ENCODE measurements around the gene MOSPD3. TPM values are rescaled to one million over a fixed set of nuclear protein-coding genes. Genes with fewer than 3 reads are reported as not detected.
"Not testable (repeated sequence)": the region's sequence is repeated elsewhere in the genome, so short reads cannot be mapped to it uniquely, and the experiment has no call there.

The MOSPD3 gene, protein sequence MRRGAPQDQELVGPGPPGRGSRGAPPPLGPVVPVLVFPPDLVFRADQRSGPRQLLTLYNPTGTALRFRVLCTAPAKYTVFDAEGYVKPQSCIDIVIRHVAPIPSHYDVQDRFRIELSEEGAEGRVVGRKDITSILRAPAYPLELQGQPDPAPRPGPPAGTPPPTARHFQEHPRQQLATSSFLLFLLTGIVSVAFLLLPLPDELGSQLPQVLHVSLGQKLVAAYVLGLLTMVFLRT
- total RNA-seq = 10 to 100 TPM; 12.6 to 13.4 TPM

DNA sequence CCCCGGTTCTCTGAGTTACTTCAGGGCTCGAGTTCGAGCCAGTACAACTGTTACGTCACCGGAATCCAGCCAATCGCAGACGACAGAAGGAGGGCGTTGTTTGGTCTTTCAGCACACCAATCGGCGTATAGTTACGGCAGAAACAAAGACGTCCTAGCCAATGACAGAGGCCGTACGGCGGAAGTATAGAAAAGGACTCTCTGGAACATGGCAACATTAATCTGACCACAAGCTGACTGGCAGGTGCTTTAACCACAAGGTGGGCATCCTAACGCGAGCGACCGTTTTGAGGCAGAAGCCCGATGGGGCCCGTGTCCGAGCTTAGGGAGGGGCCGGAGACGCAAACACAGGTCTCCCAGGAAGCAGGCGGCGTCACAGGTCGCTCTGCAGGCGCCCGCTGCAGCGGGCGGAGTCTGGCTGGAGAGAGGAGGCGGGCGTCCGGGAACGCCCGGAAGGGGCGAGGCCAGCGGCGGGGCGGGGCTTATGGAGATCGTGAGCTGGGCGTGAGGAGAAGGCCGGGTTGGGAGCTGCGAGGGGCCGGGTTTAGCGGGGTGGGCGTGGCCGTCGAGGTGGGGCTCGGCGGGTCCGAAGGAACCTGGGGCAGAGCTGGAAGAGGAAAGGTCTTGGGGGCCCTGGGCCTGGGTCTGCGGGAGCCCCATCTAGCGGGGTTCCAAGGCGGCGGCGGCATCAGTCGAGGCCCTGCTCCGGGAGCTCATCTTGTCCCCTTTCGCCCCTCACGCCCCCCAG is at the start of gene MOSPD3:
Gene MOSPD3 (plus strand): TSS at position 558 of the 747 bp plus-strand sequence. CDS start 252 bp downstream, outside the sequence.
- Mint-ChIP-seq H3K27ac (peak within 1 kb of the TSS; percentile 95), H3K36me3 (ENCODE audit: insufficient read depth in 2 of 2) (no peaks in the 10 kb centered on the region), H3K4me1 (ENCODE audit: low read depth) (peaks cover 19% of the 10 kb centered on the region), H3K9me3 (no peaks in the 10 kb centered on the region), H3K27me3 (ENCODE audit: low read depth) (no peaks in the 10 kb centered on the region), H3K4me3 (peak within 1 kb of the TSS; percentile 97 to 99)
- DNase-seq = peak; percentile 99
- ATAC-seq (replicated peaks in 1 of 2) = peak; percentile 92 to 93

DNA sequence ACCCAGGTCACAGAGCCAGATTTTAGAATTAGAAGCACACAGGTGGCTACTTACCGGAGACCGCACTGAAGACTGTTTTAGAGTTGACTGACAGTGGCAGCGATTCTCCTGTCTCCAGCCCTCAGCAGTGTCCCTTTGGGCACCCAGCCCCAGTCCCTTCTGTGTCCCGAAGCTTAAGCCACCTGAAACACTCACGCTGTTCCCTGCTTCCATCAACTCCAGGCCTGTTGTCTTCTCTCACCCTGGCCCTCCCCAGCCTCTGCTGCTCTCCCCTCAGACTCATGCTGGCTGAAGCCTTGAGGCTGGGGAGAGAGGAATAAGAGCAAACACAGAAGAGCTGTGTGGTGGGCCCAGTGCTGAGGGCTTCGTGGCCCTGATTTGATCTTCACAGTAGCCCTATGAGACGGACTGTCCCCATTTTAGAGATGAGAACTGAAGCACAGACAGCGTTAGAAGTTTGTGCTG is 49.2 kb upstream of the MOSPD3 start:
- no peak for ATAC-seq (replicated peaks in 1 of 2)
- DNase-seq = no peak
- H3K4me3 Mint-ChIP-seq = no peak overlapping the region
- peaks cover 19% of the 10 kb centered on the region for H3K4me1 Mint-ChIP-seq (ENCODE audit: low read depth)
- no peak overlapping the region for H3K27ac Mint-ChIP-seq
- H3K27me3 Mint-ChIP-seq (ENCODE audit: low read depth) = no peaks in the 10 kb centered on the region
- H3K36me3 Mint-ChIP-seq (ENCODE audit: insufficient read depth in 2 of 2) = peaks cover 3 to 9% of the 10 kb centered on the region in 2 donors
- H3K9me3 Mint-ChIP-seq = no peaks in the 10 kb centered on the region

GRCh38 chr7:100563809-100564400 is 48.4 kb upstream of the MOSPD3 start:
- Mint-ChIP-seq H3K9me3 (no peaks in the 10 kb centered on the region), H3K27me3 (ENCODE audit: low read depth) (no peaks in the 10 kb centered on the region), H3K4me3 (no peak overlapping the region), H3K27ac (no peak overlapping the region), H3K36me3 (ENCODE audit: insufficient read depth in 2 of 2) (peaks cover 3 to 9% of the 10 kb centered on the region in 2 donors), H3K4me1 (ENCODE audit: low read depth) (peaks cover 24% of the 10 kb centered on the region)
- ATAC-seq (replicated peaks in 1 of 2) = peak; percentile 55 to 56
- peak; percentile 83 to 84 for DNase-seq

DNA sequence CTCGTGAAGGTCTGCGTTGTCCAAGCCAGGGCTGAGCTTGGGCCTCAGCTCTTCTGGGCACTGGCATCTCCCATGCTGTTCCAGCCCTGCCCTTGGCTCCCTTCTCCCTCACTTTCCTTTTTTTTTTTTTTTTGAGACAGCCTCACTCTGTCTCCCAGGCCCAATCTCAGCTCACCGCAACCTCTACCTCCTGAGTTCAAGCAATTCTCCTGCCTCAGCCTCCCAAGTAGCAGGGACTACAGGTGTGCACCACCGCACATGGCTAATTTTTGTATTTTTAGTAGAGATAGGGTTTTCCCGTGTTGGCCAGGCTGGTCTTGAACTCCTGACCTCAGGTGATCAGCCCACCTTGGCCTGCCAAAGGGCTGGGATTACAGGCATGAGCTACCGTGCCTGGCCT is 47.9 kb upstream of the MOSPD3 start:
- not testable (repeated sequence) for ATAC-seq (replicated peaks in 1 of 2); DNase-seq; H3K27ac Mint-ChIP-seq; H3K4me3 Mint-ChIP-seq; H3K9me3 Mint-ChIP-seq; H3K27me3 Mint-ChIP-seq (ENCODE audit: low read depth); H3K36me3 Mint-ChIP-seq (ENCODE audit: insufficient read depth in 2 of 2)
- H3K4me1 Mint-ChIP-seq (ENCODE audit: low read depth) = peaks cover 24% of the 10 kb centered on the region

DNA sequence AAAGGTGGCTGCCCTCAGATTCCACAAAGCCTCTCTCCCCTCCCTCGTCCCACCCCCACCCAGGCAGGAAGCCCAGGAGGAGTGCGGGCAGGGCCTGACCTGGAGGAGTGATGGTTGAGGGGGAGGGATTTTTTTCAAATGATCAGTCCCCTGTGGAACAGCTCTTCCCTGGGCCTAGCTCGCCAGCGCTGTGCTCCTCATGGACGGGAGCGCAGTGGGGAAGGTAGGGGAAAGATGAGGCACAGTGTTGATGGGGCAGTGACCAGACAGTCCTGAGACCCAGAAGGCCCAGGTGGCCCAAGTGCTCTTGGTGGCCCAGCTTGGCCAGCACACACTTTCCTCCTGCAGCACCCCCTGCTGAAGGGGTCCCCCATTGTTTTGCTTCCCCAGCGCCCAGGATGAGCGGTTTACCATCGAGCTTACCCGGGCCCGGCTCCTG is 47.2 kb upstream of the MOSPD3 start:
- Mint-ChIP-seq H3K4me1 (ENCODE audit: low read depth) (peaks cover 21% of the 10 kb centered on the region), H3K36me3 (ENCODE audit: insufficient read depth in 2 of 2) (peaks cover 3 to 9% of the 10 kb centered on the region in 2 donors), H3K4me3 (no peak overlapping the region), H3K9me3 (no peaks in the 10 kb centered on the region), H3K27ac (no peak overlapping the region), H3K27me3 (ENCODE audit: low read depth) (no peaks in the 10 kb centered on the region)
- ATAC-seq (replicated peaks in 1 of 2) (no peak), DNase-seq (no peak)

DNA sequence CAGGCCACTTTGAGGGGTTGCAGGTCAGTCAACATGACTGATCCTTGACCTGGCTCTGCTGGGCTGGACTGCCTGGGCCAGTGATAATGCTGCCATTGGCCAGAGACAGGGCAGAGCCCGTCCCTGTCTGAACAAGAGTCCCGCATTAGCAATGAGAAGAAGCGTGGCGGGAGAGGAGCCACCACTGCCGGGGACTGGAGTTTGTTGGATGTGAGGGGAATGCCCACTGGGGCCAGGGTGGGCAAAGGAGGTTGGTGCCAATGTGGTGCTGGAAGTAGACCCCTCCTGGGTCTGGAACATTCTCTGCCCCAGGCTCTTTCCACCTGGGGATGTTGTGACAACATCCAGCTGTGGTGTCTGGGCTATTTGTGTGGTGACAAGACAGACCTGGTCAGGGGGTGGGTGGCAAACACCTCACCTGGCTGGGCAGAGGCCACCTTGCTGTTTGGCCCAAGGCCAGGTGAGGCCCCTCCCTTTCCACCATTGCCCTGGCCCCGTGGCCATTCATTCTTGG is 46.3 kb upstream of the MOSPD3 start:
- peaks cover 3 to 9% of the 10 kb centered on the region in 2 donors for H3K36me3 Mint-ChIP-seq (ENCODE audit: insufficient read depth in 2 of 2)
- no peaks in the 10 kb centered on the region for H3K9me3 Mint-ChIP-seq
- DNase-seq (no peak), ATAC-seq (replicated peaks in 1 of 2) (no peak)
- H3K4me3 Mint-ChIP-seq = no peak overlapping the region
- H3K4me1 Mint-ChIP-seq (ENCODE audit: low read depth) = peaks cover 27% of the 10 kb centered on the region
- no peak overlapping the region for H3K27ac Mint-ChIP-seq
- no peaks in the 10 kb centered on the region for H3K27me3 Mint-ChIP-seq (ENCODE audit: low read depth)

- ATAC-seq (replicated peaks in 1 of 2) (no peak), DNase-seq (no peak)
- Mint-ChIP-seq H3K27ac (no peak overlapping the region), H3K36me3 (ENCODE audit: insufficient read depth in 2 of 2) (peaks cover 3 to 7% of the 10 kb centered on the region in 2 donors), H3K4me1 (ENCODE audit: low read depth) (peaks cover 27% of the 10 kb centered on the region), H3K9me3 (no peaks in the 10 kb centered on the region), H3K27me3 (ENCODE audit: low read depth) (no peaks in the 10 kb centered on the region), H3K4me3 (no peak overlapping the region)
These were observed 45.2 kb upstream of the MOSPD3 start for GRCh38 chr7:100567031-100567730.

GRCh38 chr7:100567751-100568175 is 44.6 kb upstream of the MOSPD3 start:
- H3K27ac Mint-ChIP-seq = no peak overlapping the region
- no peaks in the 10 kb centered on the region for H3K27me3 Mint-ChIP-seq (ENCODE audit: low read depth)
- ATAC-seq (replicated peaks in 1 of 2) = no peak
- DNase-seq = no peak
- peaks cover 3 to 7% of the 10 kb centered on the region in 2 donors for H3K36me3 Mint-ChIP-seq (ENCODE audit: insufficient read depth in 2 of 2)
- H3K4me1 Mint-ChIP-seq (ENCODE audit: low read depth) = peaks cover 27% of the 10 kb centered on the region
- H3K9me3 Mint-ChIP-seq = no peaks in the 10 kb centered on the region
- no peak overlapping the region for H3K4me3 Mint-ChIP-seq

DNA sequence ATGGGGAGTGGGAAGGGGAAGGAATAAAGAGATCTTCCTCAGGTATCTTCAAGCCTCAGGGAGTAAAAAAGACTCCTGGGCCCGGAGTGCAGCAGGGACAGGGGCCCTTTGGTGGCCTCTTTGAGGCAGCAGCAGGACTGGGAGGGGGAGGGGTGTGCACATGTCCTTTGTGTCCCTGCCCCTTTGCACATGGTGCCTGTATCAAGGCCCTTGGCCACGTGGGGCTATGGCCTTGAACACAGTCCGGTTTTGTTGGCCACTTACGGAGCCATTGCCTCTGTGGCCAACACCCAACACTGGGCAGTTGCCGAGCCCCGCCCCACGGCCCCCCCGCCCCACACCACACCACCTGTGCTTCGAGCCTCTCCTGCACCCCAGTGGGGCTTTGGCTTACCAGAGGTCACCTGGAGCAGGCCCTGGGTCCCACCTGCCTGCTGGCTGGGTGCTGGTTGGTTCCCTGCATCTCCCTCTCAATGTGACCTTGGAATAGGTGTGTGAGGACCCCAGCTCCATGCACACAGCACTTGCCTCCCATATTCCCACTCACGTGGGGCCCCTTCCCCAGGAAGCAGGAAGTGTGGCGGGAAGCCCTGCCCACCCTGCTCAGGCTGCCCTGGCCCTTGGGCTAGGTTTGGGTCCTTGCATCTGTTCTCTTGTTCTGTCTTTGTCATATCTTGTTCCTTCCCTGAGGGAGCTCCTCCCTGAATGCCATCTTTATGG is 44.0 kb upstream of the MOSPD3 start:
- no peak overlapping the region for H3K4me3 Mint-ChIP-seq
- ATAC-seq (replicated peaks in 1 of 2) (no peak), DNase-seq (no peak)
- H3K27ac Mint-ChIP-seq = no peak overlapping the region
- H3K9me3 Mint-ChIP-seq = no peaks in the 10 kb centered on the region
- H3K27me3 Mint-ChIP-seq (ENCODE audit: low read depth) = no peaks in the 10 kb centered on the region
- peaks cover 3 to 5% of the 10 kb centered on the region in 2 donors for H3K36me3 Mint-ChIP-seq (ENCODE audit: insufficient read depth in 2 of 2)
- H3K4me1 Mint-ChIP-seq (ENCODE audit: low read depth) = peaks cover 27% of the 10 kb centered on the region

DNA sequence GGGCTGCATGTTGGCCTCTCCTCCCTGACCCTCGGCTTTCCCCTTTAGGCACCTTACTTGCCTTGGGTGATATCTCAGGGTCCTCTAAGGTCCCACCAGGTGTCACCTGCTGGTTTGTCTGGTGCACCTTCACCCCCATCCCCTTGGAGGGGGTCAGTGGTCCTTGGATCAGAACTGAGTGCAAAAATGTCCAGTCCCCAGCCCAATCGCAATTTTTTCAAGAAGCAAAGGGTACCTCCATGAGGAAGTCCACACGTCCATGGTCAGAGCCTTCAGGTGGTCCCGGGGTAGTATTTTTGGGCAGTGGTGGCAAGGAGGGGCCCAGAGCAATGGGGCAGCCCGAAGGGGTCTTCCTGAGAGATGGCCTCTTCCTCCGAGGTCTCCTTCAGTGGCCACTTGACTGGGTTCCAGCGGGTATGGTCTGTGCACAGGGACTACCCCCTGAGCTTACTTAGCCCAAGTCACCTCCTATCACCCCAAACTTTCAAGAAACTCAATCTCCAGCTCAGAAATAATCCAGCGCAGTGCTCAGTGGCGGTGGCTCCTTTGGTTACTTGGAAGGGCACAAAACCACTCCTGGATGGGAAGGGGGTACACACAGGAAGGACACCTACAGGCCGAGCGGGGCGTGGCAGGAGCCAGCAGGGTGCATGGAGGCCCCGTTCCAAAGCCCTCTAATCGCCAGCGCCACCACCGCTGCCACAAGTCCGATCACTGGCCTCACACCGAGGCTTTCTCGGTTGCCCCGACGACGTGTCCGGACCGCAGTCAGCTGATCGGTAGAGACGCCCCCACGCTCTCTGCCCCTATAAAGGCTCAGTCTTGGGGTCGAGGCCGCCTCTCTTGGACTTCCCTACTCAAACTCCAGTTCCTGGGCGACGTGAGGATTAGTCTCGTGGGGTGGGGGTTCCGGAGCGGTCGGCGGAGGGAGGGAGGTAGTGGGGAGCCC is 43.2 kb upstream of the MOSPD3 start:
- H3K27me3 Mint-ChIP-seq (ENCODE audit: low read depth) = no peaks in the 10 kb centered on the region
- no peaks in the 10 kb centered on the region for H3K9me3 Mint-ChIP-seq
- H3K27ac Mint-ChIP-seq = no peak overlapping the region
- H3K4me1 Mint-ChIP-seq (ENCODE audit: low read depth) = peaks cover 23% of the 10 kb centered on the region
- peak; percentile 34 to 52 for ATAC-seq (replicated peaks in 1 of 2)
- peak overlapping the region; percentile 62 to 75 for H3K4me3 Mint-ChIP-seq
- H3K36me3 Mint-ChIP-seq (ENCODE audit: insufficient read depth in 2 of 2) = peaks cover 3 to 5% of the 10 kb centered on the region in 2 donors
- peak; percentile 63 to 65 for DNase-seq

DNA sequence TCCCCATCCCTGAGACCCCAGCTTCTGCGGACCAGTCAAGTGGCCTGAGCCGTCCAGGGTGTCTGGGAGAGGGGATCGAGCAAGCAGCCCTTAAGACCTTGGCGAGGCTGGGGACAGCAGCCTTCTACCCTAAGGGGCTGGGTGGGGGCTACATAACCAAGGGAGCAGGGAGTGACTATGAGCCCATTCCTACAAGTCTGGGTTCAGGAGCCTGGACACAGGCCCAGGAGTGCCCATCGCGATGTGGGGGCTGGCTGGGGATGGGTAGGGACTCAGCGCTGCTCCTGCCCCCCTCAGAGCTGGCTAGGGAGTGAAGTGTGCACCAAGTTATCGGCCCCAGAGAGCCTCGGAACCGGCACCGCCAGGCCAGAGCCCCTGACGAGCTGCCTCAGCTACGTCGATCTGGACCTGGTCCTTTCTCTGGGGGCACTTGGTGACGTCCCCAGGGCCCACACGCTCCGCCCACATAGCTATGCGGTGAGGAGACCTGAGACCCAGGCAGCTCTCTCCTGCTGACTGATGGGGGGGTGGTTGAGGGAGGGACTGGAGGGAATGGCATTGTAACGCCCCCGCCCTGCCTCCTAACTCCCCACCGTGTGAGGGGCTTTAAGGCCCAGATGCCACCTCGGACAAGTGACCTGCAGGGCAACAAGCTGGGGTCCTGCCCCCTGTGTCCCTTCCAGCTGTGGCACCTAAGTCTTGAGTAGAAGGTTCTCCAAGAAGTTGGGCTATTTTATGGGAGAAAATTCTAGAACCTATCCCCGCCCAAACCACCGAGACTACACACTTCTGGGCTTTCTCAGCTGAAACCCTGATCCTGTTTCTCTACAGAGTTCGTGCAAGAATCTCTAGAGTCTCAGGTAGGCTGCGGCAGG is 41.1 kb upstream of the MOSPD3 start:
- Mint-ChIP-seq H3K27me3 (ENCODE audit: low read depth) (no peaks in the 10 kb centered on the region), H3K27ac (no peak overlapping the region), H3K4me3 (peak overlapping the region in 1 of 2 donors; percentile 75), H3K36me3 (ENCODE audit: insufficient read depth in 2 of 2) (peaks cover 0 to 2% of the 10 kb centered on the region in 2 donors), H3K9me3 (no peaks in the 10 kb centered on the region), H3K4me1 (ENCODE audit: low read depth) (peaks cover 17% of the 10 kb centered on the region)
- DNase-seq (no peak), ATAC-seq (replicated peaks in 1 of 2) (no peak)

Measured in activated T-cell treated with anti-CD3 and anti-CD28 coated beads, Interleukin-2, amount 50 U/mL, for 72 hours (primary cell).